ENCODE data around the gene ERCC2.

ERCC2 gene

GRCh38 chr19:45355910-45356309, 14.5 kb downstream of the ERCC2 start:
- no peak for DNase-seq (ENCODE audit: extremely low read depth in 1 of 2, low read depth in 1 of 2)

DNA sequence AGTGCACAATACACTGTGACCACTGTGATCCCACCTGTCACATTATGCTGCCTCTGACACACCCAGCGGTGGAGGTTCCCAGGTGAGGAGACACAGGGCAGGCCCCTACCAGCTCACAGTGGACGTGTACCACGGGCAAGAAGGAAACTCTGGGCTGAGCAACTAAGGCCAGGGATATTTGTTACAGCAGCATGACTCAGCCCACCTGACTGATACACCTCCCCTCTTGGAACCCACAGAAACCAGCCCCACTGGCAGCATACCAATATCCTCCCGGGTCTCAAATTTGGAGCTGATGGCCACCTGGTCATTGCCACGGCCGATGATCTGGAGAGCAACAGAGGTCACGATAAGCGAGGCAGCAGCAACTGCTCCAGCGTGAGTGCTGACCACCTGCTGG, 15.0 kb downstream of the ERCC2 start:
- no peak for DNase-seq (ENCODE audit: extremely low read depth in 1 of 2, low read depth in 1 of 2)

DNA sequence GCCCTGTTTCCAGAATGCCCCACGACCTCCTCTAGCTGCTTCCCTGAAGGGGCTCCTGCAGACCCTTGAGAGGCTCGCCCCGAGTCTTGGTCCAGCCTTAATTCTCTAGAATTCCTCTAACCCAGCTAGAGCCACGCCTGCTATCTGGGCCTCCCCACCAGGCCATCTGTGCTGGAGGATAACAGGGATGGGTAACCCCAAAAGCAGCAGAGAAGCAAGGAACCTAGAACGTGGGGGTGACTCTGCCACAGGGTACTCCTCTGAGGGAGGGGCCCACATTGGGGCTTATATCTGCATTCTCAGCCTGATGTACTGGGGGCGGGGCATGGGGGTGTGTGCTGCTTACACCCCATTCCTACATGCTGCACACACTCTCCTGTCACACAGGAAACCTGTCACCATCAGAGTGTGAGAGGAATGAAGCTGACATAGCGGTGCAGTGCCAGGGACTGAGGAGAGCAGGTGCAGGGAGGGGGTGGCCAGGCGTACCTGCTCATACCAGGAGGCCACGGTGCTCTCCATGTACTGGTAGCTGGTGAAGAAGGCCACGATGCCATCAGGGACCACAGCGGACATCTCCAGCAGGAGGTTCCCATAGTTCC, 16.0 kb downstream of the ERCC2 start:
- DNase-seq (ENCODE audit: extremely low read depth in 1 of 2, low read depth in 1 of 2): no peak

DNA sequence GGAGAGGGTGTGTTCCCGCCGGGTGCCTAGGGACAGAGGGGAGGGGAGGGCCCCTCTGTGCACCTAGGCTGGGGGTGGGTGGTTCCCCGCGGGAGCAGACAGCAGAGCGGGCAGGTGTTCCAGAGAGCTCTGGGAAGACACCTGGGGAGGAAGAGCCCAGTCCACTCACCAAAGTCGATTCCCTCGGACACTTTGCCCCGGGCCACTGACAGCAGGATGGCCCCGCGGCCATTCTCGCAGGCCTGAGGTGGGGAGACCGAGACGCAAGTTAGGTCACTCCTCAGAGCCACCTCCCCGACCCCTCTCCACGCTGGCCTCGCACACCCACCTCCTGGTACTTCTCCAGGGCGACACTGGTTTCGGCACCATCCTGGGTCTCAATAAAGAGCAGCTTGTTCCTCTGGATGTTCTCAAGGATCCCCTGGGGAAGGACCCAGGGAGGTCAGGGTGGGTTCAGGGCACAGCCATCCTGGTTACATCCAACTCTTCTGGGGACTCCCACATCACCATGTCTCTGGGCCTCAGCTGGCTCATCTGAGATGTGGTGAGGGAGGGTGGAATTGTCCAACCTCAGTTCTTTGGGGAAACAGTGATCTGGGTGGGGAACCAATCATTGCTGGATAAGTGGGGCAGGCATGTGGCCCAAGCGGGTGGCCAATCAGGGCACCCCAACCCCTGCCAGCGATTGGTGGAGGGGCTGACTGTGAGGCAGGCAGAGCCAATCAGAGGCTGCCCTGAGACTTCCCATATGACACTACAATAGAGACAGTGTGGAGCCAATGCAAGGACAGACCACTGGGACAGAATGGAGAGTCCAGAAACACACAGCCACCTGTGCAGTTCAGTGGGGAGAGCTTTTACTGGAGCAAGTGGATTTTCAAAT, 17.2 kb downstream of the ERCC2 start:
- no peak for DNase-seq (ENCODE audit: extremely low read depth in 1 of 2, low read depth in 1 of 2)

GRCh38 chr19:45352471-45352870, 17.9 kb downstream of the ERCC2 start:
- DNase-seq (ENCODE audit: extremely low read depth in 1 of 2, low read depth in 1 of 2): no peak

DNA sequence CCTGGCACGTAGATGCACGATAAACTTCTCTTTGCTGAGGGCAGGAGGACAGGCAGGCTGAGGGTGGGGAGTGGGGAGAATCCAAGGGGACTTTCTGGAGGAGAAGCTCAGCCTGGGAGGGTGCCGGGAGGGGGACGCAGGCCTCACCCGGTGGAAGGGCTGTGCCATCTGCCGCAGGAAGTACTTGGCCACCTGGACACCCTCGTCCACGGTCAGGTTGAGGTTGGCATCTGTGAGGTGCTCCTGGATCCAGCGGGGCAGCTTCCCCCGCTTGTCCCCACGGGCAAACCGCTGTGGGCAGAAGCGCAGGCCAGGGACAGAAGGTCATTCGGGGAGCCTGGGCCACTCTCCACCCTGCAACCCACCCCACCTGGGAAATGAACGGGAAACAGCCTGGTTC, 18.3 kb downstream of the ERCC2 start:
- no peak for DNase-seq (ENCODE audit: extremely low read depth in 1 of 2, low read depth in 1 of 2)

- no peak for DNase-seq (ENCODE audit: extremely low read depth in 1 of 2, low read depth in 1 of 2)
These were observed 18.9 kb downstream of the ERCC2 start for GRCh38 chr19:45351401-45351952.

GRCh38 chr19:45350477-45351058, 19.8 kb downstream of the ERCC2 start:
- no peak for DNase-seq (ENCODE audit: extremely low read depth in 1 of 2, low read depth in 1 of 2)

DNA sequence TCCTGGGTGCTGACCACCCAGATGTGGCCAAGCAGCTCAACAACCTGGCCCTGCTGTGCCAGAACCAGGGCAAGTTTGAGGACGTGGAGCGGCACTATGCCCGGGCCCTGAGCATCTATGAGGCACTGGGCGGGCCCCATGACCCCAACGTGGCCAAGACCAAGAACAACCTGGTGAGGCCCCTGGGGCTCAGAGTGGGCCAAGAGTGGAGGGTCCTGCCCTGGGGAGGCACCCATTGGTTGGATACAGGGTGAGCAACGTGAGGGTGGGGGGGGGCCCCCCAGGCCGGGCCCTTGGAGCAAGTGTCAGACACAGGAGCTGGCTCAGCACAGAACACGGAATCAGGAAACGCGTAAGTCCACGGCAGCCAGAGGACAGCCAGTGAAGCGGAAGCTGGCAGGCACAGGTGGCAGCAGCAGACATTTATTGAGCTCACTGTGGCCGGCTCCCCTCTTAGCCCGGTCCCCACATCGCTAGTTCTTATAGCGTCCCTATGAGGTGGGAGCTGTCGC, 20.9 kb downstream of the ERCC2 start:
- no peak for DNase-seq (ENCODE audit: extremely low read depth in 1 of 2, low read depth in 1 of 2)

- DNase-seq (ENCODE audit: extremely low read depth in 1 of 2, low read depth in 1 of 2): no peak
These were observed 21.3 kb downstream of the ERCC2 start for GRCh38 chr19:45349126-45349415.

GRCh38 chr19:45348367-45349125, 21.8 kb downstream of the ERCC2 start:
- no peak for DNase-seq (ENCODE audit: extremely low read depth in 1 of 2, low read depth in 1 of 2)

DNA sequence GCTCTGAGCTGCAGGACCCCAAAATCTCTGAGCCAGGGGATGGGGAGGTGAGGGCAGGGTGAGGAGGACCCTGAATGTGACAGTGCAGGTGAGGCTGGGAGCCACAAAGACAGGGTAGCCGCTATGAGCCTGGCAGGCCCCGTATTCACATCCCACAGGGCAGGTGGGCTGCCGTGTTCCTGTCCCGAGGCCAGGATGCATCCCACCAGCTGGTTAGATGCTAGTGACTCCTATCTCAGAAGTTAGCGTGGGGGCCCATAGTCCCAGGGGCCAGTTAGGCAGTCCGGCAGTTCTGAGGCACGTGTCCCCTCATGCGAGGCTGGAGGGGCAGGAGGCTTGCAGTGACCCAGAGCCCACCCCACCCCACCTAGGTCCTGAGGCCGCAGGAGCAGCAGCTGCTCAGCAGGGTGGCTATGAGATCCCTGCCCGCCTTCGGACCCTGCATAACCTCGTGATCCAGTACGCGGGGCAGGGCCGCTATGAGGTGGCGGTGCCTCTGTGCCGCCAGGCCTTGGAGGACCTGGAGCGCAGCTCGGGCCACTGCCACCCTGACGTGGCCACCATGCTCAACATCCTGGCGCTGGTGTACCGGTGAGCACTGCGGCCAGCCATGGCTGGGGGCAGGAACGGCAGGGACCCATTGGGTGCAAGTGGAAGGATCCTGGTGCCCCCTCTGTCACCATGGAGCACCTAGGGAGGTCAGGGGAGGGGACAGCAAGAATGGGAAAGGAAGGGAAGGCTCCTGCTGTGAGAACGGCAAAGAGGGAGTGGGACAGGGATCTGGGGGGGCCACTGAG, 22.6 kb downstream of the ERCC2 start:
- no peak for DNase-seq (ENCODE audit: extremely low read depth in 1 of 2, low read depth in 1 of 2)

DNA sequence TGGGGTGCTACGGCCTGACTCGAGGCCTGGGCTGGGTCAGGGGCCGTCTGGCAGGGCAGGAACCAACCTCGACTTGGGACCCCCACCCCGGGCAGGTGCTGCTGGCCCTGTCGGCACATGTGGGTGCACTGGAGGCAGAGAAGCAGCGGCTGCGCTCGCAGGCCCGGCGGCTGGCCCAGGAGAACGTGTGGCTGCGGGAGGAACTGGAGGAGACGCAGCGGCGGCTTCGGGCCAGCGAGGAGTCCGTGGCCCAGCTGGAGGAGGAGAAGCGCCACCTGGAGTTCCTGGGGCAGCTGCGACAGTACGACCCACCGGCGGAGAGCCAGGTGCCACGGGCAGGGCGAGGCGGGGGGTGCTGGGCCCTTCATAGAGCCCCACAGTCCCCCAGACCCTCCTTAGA, 23.9 kb downstream of the ERCC2 start:
- no peak for DNase-seq (ENCODE audit: extremely low read depth in 1 of 2, low read depth in 1 of 2)

- no peak for DNase-seq (ENCODE audit: extremely low read depth in 1 of 2, low read depth in 1 of 2)
These were observed 24.9 kb downstream of the ERCC2 start for GRCh38 chr19:45345506-45345860.

GRCh38 chr19:45344621-45345505, 25.5 kb downstream of the ERCC2 start:
- no peak for DNase-seq (ENCODE audit: extremely low read depth in 1 of 2, low read depth in 1 of 2)

GRCh38 chr19:45342911-45343310, 27.5 kb downstream of the ERCC2 start:
- DNase-seq (ENCODE audit: extremely low read depth in 1 of 2, low read depth in 1 of 2): no peak

GRCh38 chr19:45340899-45341453, 29.4 kb downstream of the ERCC2 start:
- no peak for DNase-seq (ENCODE audit: extremely low read depth in 1 of 2, low read depth in 1 of 2)

DNA sequence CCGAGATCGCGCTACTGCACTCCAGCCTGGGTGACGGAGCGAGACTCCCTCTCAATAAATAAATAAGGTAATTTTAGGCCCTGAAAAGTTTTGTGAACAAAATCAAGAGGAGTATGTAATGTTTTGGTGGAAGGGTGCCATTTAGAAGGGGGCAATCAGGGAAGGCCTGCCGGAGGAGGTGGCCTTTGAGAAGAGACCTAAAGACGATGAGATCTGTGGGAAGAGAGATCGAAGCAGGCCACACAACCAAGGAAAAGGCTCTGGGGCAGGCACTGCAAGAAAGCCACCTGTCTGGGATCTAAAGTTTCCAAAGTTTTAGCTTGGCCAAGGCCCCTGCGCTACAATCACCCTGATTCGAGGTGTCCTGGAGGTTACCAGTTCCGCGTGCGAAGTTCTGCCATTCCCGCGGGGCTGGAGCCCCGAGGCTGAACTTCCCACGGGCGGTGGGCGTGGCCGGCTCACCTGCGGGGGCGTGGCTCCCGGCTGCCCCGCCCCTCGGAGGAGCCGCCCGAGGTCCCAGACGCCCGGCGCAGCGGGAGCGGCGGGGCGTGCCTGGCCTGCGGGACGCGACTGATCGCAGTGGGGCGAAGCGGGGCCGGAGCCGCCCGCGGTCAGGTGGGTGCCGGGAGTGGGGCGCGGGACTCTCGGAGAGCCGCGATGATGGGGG, 30.0 kb downstream of the ERCC2 start, which contains the start of gene KLC3:
TSS of gene KLC3 (plus strand) at position 519 of the 667 bp plus-strand sequence. CDS start 4,792 bp downstream, outside the sequence.
- DNase-seq (ENCODE audit: extremely low read depth in 1 of 2, low read depth in 1 of 2): no peak

All from activated CD8-positive, alpha-beta memory T cell treated with anti-CD3 and anti-CD28 coated beads for 1 hour (primary cell).